Endothelial cell of umbilical vein (primary cell): ENCODE results near the gene ZNF93. TPM values are rescaled to one million over a fixed set of nuclear protein-coding genes. Genes with fewer than 3 reads are reported as not detected.
"Not testable (repeated sequence)": the region's sequence is repeated elsewhere in the genome, so short reads cannot be mapped to it uniquely, and the experiment has no call there.

Experiments
- BruUV-seq: library from RNA; stranded (reverse); fragments of 400-500 nt; replicated peaks from 2 replicates; lab custom pipeline; 2021; lab: Mats Ljungman, UMichigan
- CTCF ChIA-PET: fragments of 300-600, 350-600 bp; sonication (Branson Sonifier 250); formaldehyde crosslinking; loops from one replicate; lab custom pipeline; 2021; ENCODE audit warnings: antibody characterized with exemption, inconsistent platforms; lab: Charles Lee
- POLR2A ChIA-PET: fragments of 300-600, 350-600 bp; sonication (Branson Sonifier 250); formaldehyde crosslinking; loops from one replicate; lab custom pipeline; 2021; ENCODE audit warnings: antibody characterized with exemption, inconsistent platforms; lab: Charles Lee
- DNase-seq: peaks from one replicate; pipeline ENCODE4 v3.0.0-alpha.2; 2011; ENCODE audit warnings: low read depth, low spot score
- FAIRE-seq: peaks from 2 replicates; lab custom pipeline; 2011; peaks lifted over from hg19 to GRCh38; lab: Jason Lieb, UNC
- H2AFZ ChIP-seq: 2 replicates; pipeline ENCODE4 v1.6.0; 2012; ENCODE audit warnings: low read depth, low read length, control low read depth, inconsistent platforms
- H3K27ac ChIP-seq: 2 replicates; pipeline ENCODE4 v1.5.1; 2011; ENCODE audit warnings: low read depth, mild to moderate bottlenecking, control low read depth, low read length, moderate library complexity; ENCODE audit not compliant: insufficient read depth
- H3K27me3 ChIP-seq, 2 experiments: 2 replicates each; pipeline versions ENCODE4 v1.6.0 to v1.6.1; 2011; ENCODE audit warnings: low read length in 2 of 2, mixed read lengths in 1 of 2; ENCODE audit not compliant: control insufficient read depth in 2 of 2, insufficient read depth in 2 of 2
- H3K36me3 ChIP-seq, 2 experiments: 2 replicates in 1 of 2; 3 replicates in 1 of 2; pipeline ENCODE4 v1.5.1; 2011; ENCODE audit warnings: low read length in 2 of 2, mild to moderate bottlenecking in 1 of 2, moderate library complexity in 1 of 2; ENCODE audit not compliant: control insufficient read depth in 2 of 2, insufficient read depth in 2 of 2; ENCODE audit errors: extremely low read depth in 1 of 2
- H3K4me1 ChIP-seq: 3 replicates; pipeline ENCODE4 v1.5.1; 2011; ENCODE audit warnings: mild to moderate bottlenecking, low read length; ENCODE audit not compliant: control insufficient read depth, insufficient read depth; ENCODE audit errors: extremely low read depth
- H3K4me2 ChIP-seq: 2 replicates; pipeline ENCODE4 v1.6.1; 2011; ENCODE audit warnings: low read length, control low read depth, mixed read lengths; ENCODE audit not compliant: insufficient read depth
- H3K4me3 ChIP-seq, 3 experiments: fragments of 200-600 bp in 1 of 3; sonication (generic), shearing (Covaris generic) in 1 of 3; replicated peaks in 1 of 3; 2 replicates each; pipeline ENCODE4 v1.5.1; 2011 to 2016; ENCODE audit warnings: control low read depth in 3 of 3, low read length in 3 of 3, mild to moderate bottlenecking in 2 of 3, inconsistent platforms in 1 of 3, low read depth in 1 of 3, moderate library complexity in 1 of 3; ENCODE audit not compliant: insufficient read depth in 1 of 3
- H3K79me2 ChIP-seq: 2 replicates; pipeline ENCODE4 v1.6.0; 2012; ENCODE audit warnings: low read length, inconsistent platforms; ENCODE audit not compliant: control insufficient read depth, insufficient read depth
- H3K9ac ChIP-seq: replicated peaks from 2 replicates; pipeline ENCODE3; 2011; ENCODE audit warnings: low read length, control low read depth; ENCODE audit not compliant: insufficient read depth; ENCODE audit errors: extremely low read depth
- H3K9me1 ChIP-seq: replicated peaks from 3 replicates; pipeline ENCODE4 v1.6.0; 2011; ENCODE audit warnings: mild to moderate bottlenecking, low read length; ENCODE audit not compliant: control insufficient read depth, insufficient read depth; ENCODE audit errors: extremely low read depth
- H3K9me3 ChIP-seq: replicated peaks from 2 replicates; pipeline ENCODE4 v1.5.1; 2012; ENCODE audit warnings: low read length, inconsistent platforms; ENCODE audit not compliant: control insufficient read depth, insufficient read depth
- H4K20me1 ChIP-seq: replicated peaks from 2 replicates; pipeline ENCODE3; 2011; ENCODE audit warnings: mild to moderate bottlenecking, low read length; ENCODE audit not compliant: control insufficient read depth, insufficient read depth; ENCODE audit errors: extremely low read depth
- EZH2 ChIP-seq: IDR thresholded peaks from 2 replicates; pipeline ENCODE4 v1.6.1; 2012; ENCODE audit warnings: borderline replicate concordance, low read depth, mild to moderate bottlenecking, moderate library complexity, low read length, inconsistent platforms; ENCODE audit not compliant: severe bottlenecking
- JUN ChIP-seq: IDR thresholded peaks from 2 replicates; pipeline ENCODE4 v1.6.1; 2011; ENCODE audit warnings: borderline replicate concordance, low read depth; ENCODE audit not compliant: insufficient read length, insufficient read depth
- MYC ChIP-seq: IDR thresholded peaks from one replicate; pipeline ENCODE4 v1.6.1; 2011; ENCODE audit warnings: mild to moderate bottlenecking, low read depth, low read length
- POLR2A ChIP-seq: IDR thresholded peaks from 2 replicates; pipeline ENCODE4 v1.6.1; 2012; ENCODE audit warnings: low read depth, mild to moderate bottlenecking, control low read depth, low read length
- POLR2AphosphoS5 ChIP-seq: IDR thresholded peaks from 2 replicates; pipeline ENCODE4 v1.6.1; 2012; ENCODE audit warnings: low read depth, mild to moderate bottlenecking, control low read depth, low read length, moderate library complexity; ENCODE audit not compliant: insufficient read depth
- dilution Hi-C: fragments of 300-500 bp; cut with MboI; formaldehyde crosslinking; loops from one replicate; pipeline ENCODE4 v1.15.0; 2019; ENCODE audit warnings: low sequenced_read_pairs; ENCODE audit not compliant: extremely low pct_ligation_motif_present
- intact Hi-C: fragments of 100-400 bp; cut with micrococcal nuclease; formaldehyde crosslinking; loops from one replicate; pipeline ENCODE4 v1.10.0; 2022
- polyA plus RNA-seq, 4 experiments: library from polyadenylated mRNA; depleted of rRNA in 3 of 4; stranded (reverse) in 3 of 4; unstranded in 1 of 4; fragments of >200 nt; gene quantifications; 2 replicates each; pipeline versions ENCODE4 v1.2.1 to v1.2.3, GENCODE V29; 2011 to 2012; ENCODE audit warnings: missing spikeins in 1 of 4
- total RNA-seq: library from RNA; stranded (reverse); gene quantifications from 2 replicates; pipeline ENCODE4 v1.2.3, GENCODE V29; 2021
- TF ChIP-seq, protein P1 (sequence below): IDR thresholded peaks from 2 replicates; pipeline ENCODE4 v1.6.1; 2011; ENCODE audit not compliant: insufficient read depth, insufficient read length
- TF ChIP-seq, protein P2 (sequence below), 2 donors: IDR thresholded peaks; 1 replicate in 1 of 2; 2 replicates in 1 of 2; pipeline ENCODE4 v1.5.1; 2011; ENCODE audit warnings: low read length in 2 of 2, mild to moderate bottlenecking in 2 of 2, moderate library complexity in 2 of 2, control low read depth in 1 of 2, inconsistent platforms in 1 of 2, low read depth in 1 of 2; ENCODE audit not compliant: insufficient read depth in 1 of 2; ENCODE audit errors: extremely low read depth in 1 of 2

Gene ZNF93
- total and polyA plus RNA-seq, 2 donors (not counting 3 experiments of a cell fraction or from before 2014, with no cell fraction given), result 8.1 to 9.9 TPM

DNA sequence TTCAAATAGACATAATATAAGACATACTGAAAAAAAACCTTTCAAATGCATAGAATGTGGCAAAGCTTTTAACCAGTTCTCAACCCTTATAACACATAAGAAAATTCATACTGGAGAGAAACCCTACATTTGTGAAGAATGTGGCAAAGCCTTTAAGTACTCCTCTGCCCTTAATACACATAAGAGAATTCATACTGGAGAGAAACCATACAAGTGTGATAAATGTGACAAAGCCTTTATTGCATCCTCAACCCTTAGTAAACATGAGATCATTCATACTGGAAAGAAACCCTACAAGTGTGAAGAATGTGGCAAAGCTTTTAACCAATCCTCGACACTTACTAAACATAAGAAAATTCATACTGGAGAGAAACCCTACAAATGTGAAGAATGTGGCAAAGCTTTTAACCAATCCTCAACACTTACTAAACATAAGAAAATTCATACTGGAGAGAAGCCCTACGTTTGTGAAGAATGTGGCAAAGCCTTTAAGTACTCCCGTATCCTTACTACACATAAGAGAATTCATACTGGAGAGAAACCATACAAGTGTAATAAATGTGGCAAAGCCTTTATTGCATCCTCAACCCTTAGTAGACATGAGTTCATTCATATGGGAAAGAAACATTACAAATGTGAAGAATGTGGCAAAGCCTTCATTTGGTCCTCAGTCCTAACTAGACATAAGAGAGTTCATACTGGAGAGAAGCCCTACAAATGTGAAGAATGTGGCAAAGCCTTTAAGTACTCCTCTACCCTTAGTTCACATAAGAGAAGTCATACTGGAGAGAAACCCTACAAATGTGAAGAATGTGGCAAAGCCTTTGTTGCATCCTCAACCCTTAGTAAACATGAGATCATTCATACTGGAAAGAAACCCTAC lies 32.9 kb downstream of the ZNF93 start:
- H3K27ac ChIP-seq, H3K9me3 ChIP-seq, H3K9ac ChIP-seq, BruUV-seq, POLR2A ChIA-PET, H3K9me1 ChIP-seq, H3K4me2 ChIP-seq, H3K4me1 ChIP-seq, H2AFZ ChIP-seq, CTCF ChIA-PET, H4K20me1 ChIP-seq, intact Hi-C loops, H3K4me3 ChIP-seq, H3K36me3 ChIP-seq, dilution Hi-C loops, H3K79me2 ChIP-seq, DNase-seq, H3K27me3 ChIP-seq, FAIRE-seq: not testable (repeated sequence)

DNA sequence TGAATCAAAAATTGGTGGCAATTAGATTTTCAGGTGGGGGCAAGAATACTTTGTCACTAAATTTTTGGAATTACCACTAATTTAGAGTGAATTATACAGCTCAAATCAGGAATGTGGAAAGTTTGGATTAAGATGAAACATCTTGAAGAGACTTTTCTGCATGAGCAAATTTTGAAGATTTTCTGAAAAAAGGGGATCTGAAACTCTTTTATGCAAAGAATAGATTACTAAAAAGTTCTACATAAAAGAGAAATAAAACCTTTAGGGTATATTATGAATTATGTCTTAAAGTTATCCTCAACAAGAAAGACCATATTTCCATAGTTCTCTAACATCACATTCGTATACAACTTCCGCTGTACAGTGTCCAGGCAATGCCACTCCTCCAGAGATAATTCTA lies 36.7 kb downstream of the ZNF93 start:
- Histone ChIP-seq H3K9ac (no peak overlapping the region), H3K27me3 (no peaks in the 10 kb centered on the region), H3K9me1 (no peaks in the 10 kb centered on the region), H3K4me2 (no peak overlapping the region), H2AFZ (no peak overlapping the region), H3K9me3 (peaks cover 7% of the 10 kb centered on the region), H3K27ac (no peak overlapping the region), H3K36me3 (no peaks in the 10 kb centered on the region), H3K4me3 (no peak overlapping the region), H3K79me2 (no peaks in the 10 kb centered on the region), H4K20me1 (no peaks in the 10 kb centered on the region), H3K4me1 (no peaks in the 10 kb centered on the region)
- no peak for TF ChIP-seq EZH2
- TF ChIP-seq, protein P1, sequence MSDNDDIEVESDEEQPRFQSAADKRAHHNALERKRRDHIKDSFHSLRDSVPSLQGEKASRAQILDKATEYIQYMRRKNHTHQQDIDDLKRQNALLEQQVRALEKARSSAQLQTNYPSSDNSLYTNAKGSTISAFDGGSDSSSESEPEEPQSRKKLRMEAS, result no peak
- TF ChIP-seq, protein P2, sequence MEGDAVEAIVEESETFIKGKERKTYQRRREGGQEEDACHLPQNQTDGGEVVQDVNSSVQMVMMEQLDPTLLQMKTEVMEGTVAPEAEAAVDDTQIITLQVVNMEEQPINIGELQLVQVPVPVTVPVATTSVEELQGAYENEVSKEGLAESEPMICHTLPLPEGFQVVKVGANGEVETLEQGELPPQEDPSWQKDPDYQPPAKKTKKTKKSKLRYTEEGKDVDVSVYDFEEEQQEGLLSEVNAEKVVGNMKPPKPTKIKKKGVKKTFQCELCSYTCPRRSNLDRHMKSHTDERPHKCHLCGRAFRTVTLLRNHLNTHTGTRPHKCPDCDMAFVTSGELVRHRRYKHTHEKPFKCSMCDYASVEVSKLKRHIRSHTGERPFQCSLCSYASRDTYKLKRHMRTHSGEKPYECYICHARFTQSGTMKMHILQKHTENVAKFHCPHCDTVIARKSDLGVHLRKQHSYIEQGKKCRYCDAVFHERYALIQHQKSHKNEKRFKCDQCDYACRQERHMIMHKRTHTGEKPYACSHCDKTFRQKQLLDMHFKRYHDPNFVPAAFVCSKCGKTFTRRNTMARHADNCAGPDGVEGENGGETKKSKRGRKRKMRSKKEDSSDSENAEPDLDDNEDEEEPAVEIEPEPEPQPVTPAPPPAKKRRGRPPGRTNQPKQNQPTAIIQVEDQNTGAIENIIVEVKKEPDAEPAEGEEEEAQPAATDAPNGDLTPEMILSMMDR (IDR thresholded peaks at IDR 0.05; ENCODE audit: extremely low read depth in 1 of 2, insufficient read depth in 1 of 2, low read depth in 1 of 2, low read length in 2 of 2), result no peak
- TF ChIP-seq JUN, result no peak
- no peak for TF ChIP-seq POLR2A
- TF ChIP-seq MYC, result no peak
- no peak for TF ChIP-seq POLR2AphosphoS5
- DNase-seq, result no peak
- dilution Hi-C loops, result no loop called here
- FAIRE-seq, result no peak
- intact Hi-C loops, result no loop called here
- CTCF ChIA-PET, result interaction anchor here (1.3 kb wide), 1 partner anchor 11 kb away, joined by 3 read pairs; no protein-coding TSS in a partner anchor
- POLR2A ChIA-PET, result no interaction called here
- BruUV-seq, result no TSS peak
